ENCODE results near the gene TBC1D14.

DNA sequence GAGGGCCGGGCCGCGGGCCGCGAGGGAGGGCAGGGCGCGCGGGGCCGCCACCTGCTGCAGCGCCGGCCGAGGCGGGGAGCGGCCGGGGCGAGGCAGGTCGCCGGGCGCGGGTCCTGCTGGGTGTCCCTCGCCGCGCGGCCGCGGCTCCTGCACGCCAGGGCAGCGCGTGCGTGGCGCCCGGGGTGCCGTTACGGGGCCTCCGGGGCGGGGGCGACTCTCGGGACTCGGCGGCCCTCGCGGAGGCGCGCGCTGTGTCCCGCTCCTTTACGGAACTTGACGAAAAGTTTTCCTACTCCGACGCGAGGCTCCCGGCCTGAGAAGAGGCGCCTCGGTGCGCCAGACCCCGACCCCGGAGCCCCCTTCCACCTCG lies 329 bp downstream of the TBC1D14 start:
- TF ChIP-seq, protein P1, sequence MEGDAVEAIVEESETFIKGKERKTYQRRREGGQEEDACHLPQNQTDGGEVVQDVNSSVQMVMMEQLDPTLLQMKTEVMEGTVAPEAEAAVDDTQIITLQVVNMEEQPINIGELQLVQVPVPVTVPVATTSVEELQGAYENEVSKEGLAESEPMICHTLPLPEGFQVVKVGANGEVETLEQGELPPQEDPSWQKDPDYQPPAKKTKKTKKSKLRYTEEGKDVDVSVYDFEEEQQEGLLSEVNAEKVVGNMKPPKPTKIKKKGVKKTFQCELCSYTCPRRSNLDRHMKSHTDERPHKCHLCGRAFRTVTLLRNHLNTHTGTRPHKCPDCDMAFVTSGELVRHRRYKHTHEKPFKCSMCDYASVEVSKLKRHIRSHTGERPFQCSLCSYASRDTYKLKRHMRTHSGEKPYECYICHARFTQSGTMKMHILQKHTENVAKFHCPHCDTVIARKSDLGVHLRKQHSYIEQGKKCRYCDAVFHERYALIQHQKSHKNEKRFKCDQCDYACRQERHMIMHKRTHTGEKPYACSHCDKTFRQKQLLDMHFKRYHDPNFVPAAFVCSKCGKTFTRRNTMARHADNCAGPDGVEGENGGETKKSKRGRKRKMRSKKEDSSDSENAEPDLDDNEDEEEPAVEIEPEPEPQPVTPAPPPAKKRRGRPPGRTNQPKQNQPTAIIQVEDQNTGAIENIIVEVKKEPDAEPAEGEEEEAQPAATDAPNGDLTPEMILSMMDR (conservative IDR thresholded peaks at IDR 0.05; ENCODE audit: low read depth, low read length), result no peak
- TF ChIP-seq POLR2A (IDR thresholded peaks at IDR 0.05; ENCODE audit: low read depth, low read length), result no peak
- no peak for TF ChIP-seq RAD21 (IDR thresholded peaks at IDR 0.05; ENCODE audit: low read length)
- TF ChIP-seq RCOR1 (IDR thresholded peaks at IDR 0.05; ENCODE audit: insufficient replicate concordance, low read length), result no peak
- no peak for TF ChIP-seq CEBPB (IDR thresholded peaks at IDR 0.05; ENCODE audit: low read depth, low read length)
- no peak for TF ChIP-seq MAZ (IDR thresholded peaks at IDR 0.05; ENCODE audit: borderline replicate concordance, low read depth, low read length)
- TF ChIP-seq, protein P2, sequence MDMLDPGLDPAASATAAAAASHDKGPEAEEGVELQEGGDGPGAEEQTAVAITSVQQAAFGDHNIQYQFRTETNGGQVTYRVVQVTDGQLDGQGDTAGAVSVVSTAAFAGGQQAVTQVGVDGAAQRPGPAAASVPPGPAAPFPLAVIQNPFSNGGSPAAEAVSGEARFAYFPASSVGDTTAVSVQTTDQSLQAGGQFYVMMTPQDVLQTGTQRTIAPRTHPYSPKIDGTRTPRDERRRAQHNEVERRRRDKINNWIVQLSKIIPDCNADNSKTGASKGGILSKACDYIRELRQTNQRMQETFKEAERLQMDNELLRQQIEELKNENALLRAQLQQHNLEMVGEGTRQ (IDR thresholded peaks at IDR 0.05; ENCODE audit: low read depth, low read length), result no peak
- TF ChIP-seq, protein P3, sequence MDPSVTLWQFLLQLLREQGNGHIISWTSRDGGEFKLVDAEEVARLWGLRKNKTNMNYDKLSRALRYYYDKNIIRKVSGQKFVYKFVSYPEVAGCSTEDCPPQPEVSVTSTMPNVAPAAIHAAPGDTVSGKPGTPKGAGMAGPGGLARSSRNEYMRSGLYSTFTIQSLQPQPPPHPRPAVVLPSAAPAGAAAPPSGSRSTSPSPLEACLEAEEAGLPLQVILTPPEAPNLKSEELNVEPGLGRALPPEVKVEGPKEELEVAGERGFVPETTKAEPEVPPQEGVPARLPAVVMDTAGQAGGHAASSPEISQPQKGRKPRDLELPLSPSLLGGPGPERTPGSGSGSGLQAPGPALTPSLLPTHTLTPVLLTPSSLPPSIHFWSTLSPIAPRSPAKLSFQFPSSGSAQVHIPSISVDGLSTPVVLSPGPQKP (IDR thresholded peaks at IDR 0.05; ENCODE audit: borderline replicate concordance, low read depth, low read length), result no peak
